DMS79 (cell line): Measurements from ENCODE around the gene MFSD6.

Experiments
- DNase-seq: peaks from one replicate; lab custom pipeline; 2025; lab: John Stamatoyannopoulos, UW

The MFSD6 gene

GRCh38 chr2:190436557-190436956, 28.4 kb downstream of the MFSD6 start:
- DNase-seq = no peak

GRCh38 chr2:190440113-190440512, 32.0 kb downstream of the MFSD6 start:
- no peak for DNase-seq

- no peak for DNase-seq
Measured at GRCh38 chr2:190441564-190441963, 33.4 kb downstream of the MFSD6 start.

GRCh38 chr2:190443055-190443454, 34.9 kb downstream of the MFSD6 start:
- DNase-seq = no peak

GRCh38 chr2:190443778-190444481, 35.8 kb downstream of the MFSD6 start:
- no peak for DNase-seq

- DNase-seq = no peak
Measured at GRCh38 chr2:190444976-190445375, 36.8 kb downstream of the MFSD6 start.

- DNase-seq = no peak
Measured at GRCh38 chr2:190446193-190446592, 38.0 kb downstream of the MFSD6 start.

- no peak for DNase-seq
Measured at GRCh38 chr2:190446750-190447516, 38.8 kb downstream of the MFSD6 start.

- DNase-seq = no peak
Measured at GRCh38 chr2:190447766-190448165, 39.6 kb downstream of the MFSD6 start.

- no peak for DNase-seq
Measured at GRCh38 chr2:190449925-190450324, 41.8 kb downstream of the MFSD6 start.

GRCh38 chr2:190450363-190450762, 42.2 kb downstream of the MFSD6 start:
- DNase-seq = no peak

GRCh38 chr2:190451561-190452176, 43.5 kb downstream of the MFSD6 start:
- DNase-seq = no peak

- DNase-seq = no peak
Measured at GRCh38 chr2:190452433-190452832, 44.3 kb downstream of the MFSD6 start.

GRCh38 chr2:190454795-190455194, 46.6 kb downstream of the MFSD6 start:
- DNase-seq = no peak

- DNase-seq = no peak
Measured at GRCh38 chr2:190455358-190456095, 47.4 kb downstream of the MFSD6 start.

GRCh38 chr2:190456833-190457232, 48.7 kb downstream of the MFSD6 start:
- no peak for DNase-seq

GRCh38 chr2:190457256-190457655, 49.1 kb downstream of the MFSD6 start:
- no peak for DNase-seq

GRCh38 chr2:190458352-190459107, 50.4 kb downstream of the MFSD6 start:
- no peak for DNase-seq

- DNase-seq = no peak
Measured at GRCh38 chr2:190459881-190460280, 51.7 kb downstream of the MFSD6 start.

- DNase-seq = no peak
Measured at GRCh38 chr2:190460487-190460886, 52.3 kb downstream of the MFSD6 start.

- DNase-seq = no peak
Measured at GRCh38 chr2:190462181-190462580, 54.0 kb downstream of the MFSD6 start.

- no peak for DNase-seq
Measured at GRCh38 chr2:190462611-190463010, 54.5 kb downstream of the MFSD6 start.
